GM21619 (cell line): ENCODE results near the gene ATP2C2.

Experiments used
- ATAC-seq: cut with Tn5 transposase; IDR thresholded peaks from one replicate; pipeline ENCODE4 v1.9.1; 2021; ENCODE audit not compliant: unreplicated experiment

ATP2C2 gene

GRCh38 chr16:84366208-84366607 is 2.1 kb upstream of the ATP2C2 start:
- ATAC-seq, result no peak

- no peak for ATAC-seq
Measured at GRCh38 chr16:84367297-84367680, 1.0 kb upstream of the ATP2C2 start.

GRCh38 chr16:84367750-84368307 is 509 bp upstream of the ATP2C2 start:
- no peak for ATAC-seq

GRCh38 chr16:84369105-84369504 is 767 bp downstream of the ATP2C2 start:
- no peak for ATAC-seq

DNA sequence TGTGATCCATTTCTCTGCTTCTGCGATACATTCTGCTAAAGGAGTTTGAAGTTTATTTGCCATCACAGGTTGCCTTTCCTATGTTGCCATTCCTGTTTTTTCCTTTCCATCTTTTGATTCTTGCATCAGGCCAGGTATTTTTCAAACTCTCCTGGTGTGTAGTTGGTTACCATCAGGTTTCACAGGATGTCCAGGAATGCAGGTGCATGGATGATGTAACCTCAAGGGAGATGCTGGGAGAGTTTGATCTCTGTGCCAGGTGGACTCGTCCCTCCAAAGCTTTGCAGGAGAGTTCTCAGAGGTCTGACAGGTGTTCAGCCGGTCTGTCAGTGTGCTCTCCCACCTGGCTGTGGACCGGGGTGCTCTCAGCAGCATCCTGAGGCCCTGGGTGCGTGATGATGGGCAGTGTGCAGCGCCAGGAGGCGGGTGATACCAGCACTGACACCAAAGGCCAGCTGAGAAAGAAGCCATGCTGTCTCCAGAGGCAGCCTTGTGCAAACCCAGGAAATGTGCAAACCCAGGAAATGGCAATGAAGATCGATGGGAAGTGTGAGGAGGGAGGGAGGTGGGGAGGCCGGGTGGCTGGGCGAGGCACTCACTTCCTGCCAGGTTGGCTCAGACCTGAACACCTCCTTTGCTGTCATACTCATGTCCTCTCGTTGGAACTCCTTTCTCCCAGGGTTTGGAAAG is 1.7 kb downstream of the ATP2C2 start:
- ATAC-seq, result no peak

GRCh38 chr16:84370723-84371552 is 2.6 kb downstream of the ATP2C2 start:
- ATAC-seq, result no peak

DNA sequence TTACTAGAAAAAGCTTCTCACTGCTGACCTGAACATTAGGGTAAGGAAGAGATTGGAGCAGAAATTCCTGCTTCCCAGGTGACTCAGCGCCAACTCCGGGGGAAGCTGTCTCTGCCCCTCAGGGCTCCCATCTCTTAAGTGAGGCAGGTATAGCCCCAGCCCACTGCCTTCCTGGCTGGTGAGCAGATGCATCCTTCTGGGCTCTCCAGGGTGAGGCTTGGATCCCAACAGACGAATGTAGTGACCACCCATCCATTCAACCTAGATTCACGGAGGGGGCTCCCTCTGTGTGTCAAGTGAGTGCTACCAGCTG is 3.2 kb downstream of the ATP2C2 start:
- no peak for ATAC-seq

- no peak for ATAC-seq
Measured at GRCh38 chr16:84373907-84374489, 5.7 kb downstream of the ATP2C2 start.

GRCh38 chr16:84378099-84378498 is 9.8 kb downstream of the ATP2C2 start:
- no peak for ATAC-seq

DNA sequence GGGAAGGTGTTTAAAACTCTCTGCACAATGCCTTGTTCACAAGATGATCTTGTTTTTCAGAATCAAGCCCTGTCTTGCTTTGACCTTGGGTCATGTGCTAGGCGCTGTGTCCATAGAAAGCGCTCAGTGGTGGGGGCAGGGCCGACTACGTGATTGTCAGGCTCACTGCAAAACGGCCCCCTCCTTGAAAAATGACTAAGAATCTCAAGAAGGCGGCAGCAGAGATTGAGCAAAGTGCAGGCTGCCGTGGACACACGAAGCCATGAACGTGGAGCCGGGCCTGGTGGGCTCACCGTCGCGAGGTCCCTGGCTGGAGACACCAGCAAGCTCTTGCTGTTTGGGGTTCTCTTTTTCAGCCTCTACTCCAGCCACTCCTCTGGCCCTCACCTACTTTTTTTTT is 10.2 kb downstream of the ATP2C2 start:
- no peak for ATAC-seq

DNA sequence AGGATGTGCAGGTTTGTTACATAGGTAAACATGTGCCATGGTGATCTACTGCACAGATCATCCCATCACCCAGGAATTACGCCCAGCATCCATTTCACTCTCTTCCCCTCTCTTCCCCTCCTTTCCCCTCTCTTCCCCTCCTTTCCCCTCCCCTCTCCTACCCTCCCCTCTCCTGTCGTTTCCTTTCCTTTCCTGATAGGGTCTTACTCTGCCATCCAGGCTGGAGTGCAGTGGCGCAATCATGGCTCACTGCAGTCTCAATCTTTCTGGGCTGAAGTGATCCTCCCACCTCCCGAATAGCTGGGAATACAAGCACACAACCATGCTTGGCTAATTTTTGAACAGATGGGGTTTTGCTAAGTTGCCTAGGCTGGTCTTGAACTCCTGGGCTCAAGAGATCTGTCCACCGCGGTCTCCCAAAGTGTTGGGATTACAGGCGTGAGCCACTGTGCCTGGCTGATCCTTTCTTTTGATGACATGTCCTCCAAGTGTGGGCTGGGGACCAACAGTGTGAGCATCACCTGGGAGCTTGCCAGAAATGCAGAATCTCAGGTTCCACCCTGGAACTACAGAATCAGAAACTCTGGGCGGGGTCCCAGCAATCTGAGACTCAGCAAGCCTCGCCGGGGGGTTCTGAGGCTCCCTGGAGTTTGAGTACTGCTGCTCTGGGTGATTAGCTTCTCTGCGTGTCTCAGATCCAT is 10.8 kb downstream of the ATP2C2 start:
- ATAC-seq, result no peak

GRCh38 chr16:84379709-84380362 is 11.5 kb downstream of the ATP2C2 start:
- no peak for ATAC-seq

DNA sequence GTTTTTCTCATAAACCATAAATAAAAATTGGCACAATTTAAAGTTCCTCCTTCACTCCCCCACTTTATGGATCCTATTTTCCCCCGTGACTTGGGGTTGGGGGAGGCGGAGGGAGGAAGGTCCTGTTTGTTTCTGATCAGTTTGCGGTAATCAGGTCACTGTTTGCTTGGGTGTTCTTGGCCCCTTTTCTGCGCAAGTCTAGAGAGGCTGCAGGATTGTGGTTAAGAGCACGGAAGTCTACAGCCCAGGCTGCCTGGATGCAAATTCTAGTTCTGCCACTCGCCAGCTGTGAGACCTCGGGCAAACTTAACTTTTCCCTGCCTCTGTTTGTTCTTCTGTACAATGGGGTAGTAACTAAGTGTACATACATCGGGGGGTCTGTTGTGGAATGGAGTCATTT is 12.1 kb downstream of the ATP2C2 start:
- ATAC-seq, result no peak

GRCh38 chr16:84382396-84382795 is 14.1 kb downstream of the ATP2C2 start:
- ATAC-seq, result no peak

DNA sequence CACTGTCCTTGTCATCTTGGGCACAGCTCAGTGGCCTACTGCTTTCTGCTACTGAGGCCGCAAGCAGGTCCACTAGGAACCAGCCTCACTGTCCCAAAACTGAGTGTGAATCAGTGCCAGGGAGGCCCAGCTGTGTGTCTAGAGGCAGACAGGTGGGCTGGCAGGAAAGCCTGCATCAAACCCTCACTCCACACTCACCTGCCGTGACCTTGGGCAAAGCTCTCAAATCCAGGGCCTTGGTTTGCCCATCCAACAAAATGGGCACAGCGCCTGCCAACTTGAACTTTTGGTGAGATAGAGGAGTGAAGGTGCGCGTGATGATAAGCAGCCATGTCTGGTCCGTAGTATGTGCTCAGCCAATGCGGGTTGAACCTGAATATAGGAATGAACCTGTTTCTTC is 14.8 kb downstream of the ATP2C2 start:
- no peak for ATAC-seq

- no peak for ATAC-seq
Measured at GRCh38 chr16:84386047-84386446, 17.7 kb downstream of the ATP2C2 start.

GRCh38 chr16:84387021-84387420 is 18.7 kb downstream of the ATP2C2 start:
- no peak for ATAC-seq

DNA sequence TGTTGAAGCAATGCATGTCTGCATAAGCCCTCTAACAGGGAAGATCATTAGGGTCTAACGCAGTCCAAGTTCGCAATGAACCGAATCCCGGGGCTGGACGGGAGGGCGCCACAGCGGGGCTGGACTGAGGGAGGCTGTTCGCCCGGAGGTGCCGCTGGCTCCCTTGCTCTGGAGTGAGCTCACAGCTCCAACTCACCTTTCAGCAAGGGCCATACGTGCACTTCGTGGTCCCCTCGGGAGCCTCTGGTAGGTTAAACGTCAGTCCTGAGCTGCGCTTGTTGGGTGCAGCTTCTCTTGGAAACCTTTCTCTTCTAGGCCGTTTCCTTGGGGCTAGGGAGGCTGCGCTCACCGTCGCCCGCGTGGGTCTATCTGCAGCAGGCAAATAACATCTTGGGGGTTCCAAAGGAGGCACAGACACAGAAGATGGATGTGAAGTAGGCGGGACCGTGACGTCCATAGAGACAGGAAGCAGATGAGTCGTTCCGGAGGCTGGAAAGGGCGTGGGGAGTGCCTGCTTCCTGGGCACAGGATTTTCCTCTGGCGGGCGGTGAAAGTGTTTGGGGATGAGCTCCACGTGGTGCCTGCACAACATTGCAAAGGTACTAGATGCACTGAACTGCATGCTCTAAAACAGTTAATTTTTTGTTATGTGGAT is 21.9 kb downstream of the ATP2C2 start:
- ATAC-seq, result no peak

DNA sequence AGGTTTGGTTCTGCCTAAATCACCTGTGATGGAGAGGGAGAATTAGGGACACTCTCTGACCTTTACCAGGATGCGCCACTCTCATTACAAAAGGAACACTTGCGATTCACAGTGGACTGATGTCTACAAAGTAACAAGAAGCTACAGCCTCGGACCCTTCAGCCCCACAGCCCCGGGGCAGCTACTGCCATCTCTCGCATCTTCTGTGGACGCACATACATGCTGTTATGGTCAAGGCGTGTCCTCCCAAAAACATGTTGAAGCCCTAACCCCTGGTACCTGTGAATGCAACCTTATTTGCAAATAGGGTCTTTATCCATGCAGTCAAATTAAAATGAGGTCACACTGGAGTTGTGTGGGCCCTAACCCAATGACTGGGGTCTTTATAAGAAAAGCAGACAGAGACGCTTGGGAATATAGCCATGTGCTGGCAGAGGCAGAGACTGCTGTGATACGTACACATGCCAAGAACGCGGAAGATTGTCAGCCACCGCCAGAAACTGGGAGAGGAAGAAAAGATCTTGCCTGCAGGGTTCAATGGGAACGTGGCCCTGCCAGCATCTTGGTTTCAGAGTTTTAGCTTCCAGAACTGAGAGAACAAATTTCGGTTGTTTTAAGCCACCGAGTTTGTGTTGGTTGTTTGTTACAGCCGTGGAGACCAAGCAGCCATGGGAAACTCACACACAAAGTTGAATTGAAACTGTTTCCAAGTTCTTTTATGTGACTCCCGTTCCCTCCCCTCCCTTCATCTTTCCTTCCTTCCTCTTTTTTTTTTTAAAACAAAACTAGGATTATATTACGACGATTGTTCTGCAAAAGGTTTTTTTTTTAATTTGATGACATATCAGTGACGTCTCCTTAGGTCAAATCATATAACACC is 23.1 kb downstream of the ATP2C2 start:
- ATAC-seq, result no peak

GRCh38 chr16:84392031-84392360 is 23.7 kb downstream of the ATP2C2 start:
- ATAC-seq, result no peak
